Stimulated activated CD8-positive, alpha-beta memory T cell treated with anti-CD3 and anti-CD28 coated beads, Interleukin-7, amount 100 ng/mL, for 1 hour (primary cell): ENCODE results near the gene ST6GALNAC1.
"Not testable (repeated sequence)": the region's sequence is repeated elsewhere in the genome, so short reads cannot be mapped to it uniquely, and the experiment has no call there.

Experiments used
- DNase-seq, 2 donors: peaks; one replicate each; pipeline ENCODE4 v3.0.0-alpha.2; 2020; ENCODE audit warnings: low read depth in 2 of 2

The ST6GALNAC1 gene

GRCh38 chr17:76642032-76642561, 1.5 kb downstream of the ST6GALNAC1 start:
- DNase-seq, result no peak

GRCh38 chr17:76641501-76641900, 2.1 kb downstream of the ST6GALNAC1 start:
- DNase-seq, result no peak

- DNase-seq, result no peak
Measured at GRCh38 chr17:76640550-76641380, 2.8 kb downstream of the ST6GALNAC1 start.

- DNase-seq, result no peak
Measured at GRCh38 chr17:76638263-76638662, 5.3 kb downstream of the ST6GALNAC1 start.

- DNase-seq, result not testable (repeated sequence)
Measured at GRCh38 chr17:76636486-76637206, 6.9 kb downstream of the ST6GALNAC1 start.

GRCh38 chr17:76635659-76636360, 7.7 kb downstream of the ST6GALNAC1 start:
- no peak for DNase-seq

GRCh38 chr17:76635039-76635438, 8.5 kb downstream of the ST6GALNAC1 start:
- no peak for DNase-seq

GRCh38 chr17:76633628-76634328, 9.8 kb downstream of the ST6GALNAC1 start:
- DNase-seq, result no peak

- no peak for DNase-seq
Measured at GRCh38 chr17:76631821-76632565, 11.6 kb downstream of the ST6GALNAC1 start.

GRCh38 chr17:76630151-76630550, 13.4 kb downstream of the ST6GALNAC1 start:
- DNase-seq, result no peak

- no peak for DNase-seq
Measured at GRCh38 chr17:76627510-76627909, 16.0 kb downstream of the ST6GALNAC1 start.

GRCh38 chr17:76626442-76626841, 17.1 kb downstream of the ST6GALNAC1 start:
- no peak for DNase-seq

- no peak for DNase-seq
Measured at GRCh38 chr17:76625496-76625895, 18.1 kb downstream of the ST6GALNAC1 start.

GRCh38 chr17:76623271-76624146, 20.0 kb downstream of the ST6GALNAC1 start:
- peak; percentile 53 to 61 for DNase-seq

- DNase-seq, result no peak
Measured at GRCh38 chr17:76617838-76618237, 25.7 kb downstream of the ST6GALNAC1 start.

GRCh38 chr17:76614912-76615617, 28.5 kb downstream of the ST6GALNAC1 start:
- no peak for DNase-seq

GRCh38 chr17:76614064-76614759, 29.3 kb downstream of the ST6GALNAC1 start:
- DNase-seq, result not testable (repeated sequence)
